Natural killer cell (primary cell): ENCODE results near the gene IFT80. TPM values are rescaled to one million over a fixed set of nuclear protein-coding genes. Genes with fewer than 3 reads are reported as not detected.
A peak's percentile ranks its signal among the peaks of the same experiment; 100 is the strongest.

Source experiments
- ATAC-seq, 3 donors: fragments of 150-1000 bp in 2 of 3; fragments of 200-7000 bp in 1 of 3; cut with Tn5 transposase; 1 replicate in 1 of 3; 2 replicates in 2 of 3; pipeline ENCODE4 v1.10.0; 2021; ENCODE audit warnings: mild to moderate bottlenecking in 2 of 3, moderate library complexity in 2 of 3
- DNase-seq, 2 donors: peaks; one replicate each; pipeline versions ENCODE4 v3.0.0 to v3.0.0-alpha.2; 2013 to 2021; ENCODE audit warnings: mixed read lengths in 1 of 2
- H3K27ac ChIP-seq: one replicate; pipeline ENCODE4 v1.5.1; 2013; ENCODE audit warnings: mild to moderate bottlenecking, low read length
- H3K27me3 ChIP-seq: one replicate; pipeline ENCODE4 v1.6.1; 2013; ENCODE audit warnings: low read length; ENCODE audit not compliant: control insufficient read depth, insufficient read depth
- H3K36me3 ChIP-seq: one replicate; pipeline ENCODE4 v1.6.1; 2013; ENCODE audit warnings: low read length; ENCODE audit not compliant: control insufficient read depth, insufficient read depth
- H3K4me1 ChIP-seq: one replicate; pipeline ENCODE4 v1.6.1; 2013; ENCODE audit warnings: low read length; ENCODE audit not compliant: control insufficient read depth, insufficient read depth
- H3K4me3 ChIP-seq: one replicate; pipeline ENCODE4 v1.5.1; 2013; ENCODE audit warnings: low read length
- H3K9me3 ChIP-seq: one replicate; pipeline ENCODE4 v1.6.1; 2013; ENCODE audit warnings: low read length; ENCODE audit not compliant: control insufficient read depth, insufficient read depth
- H3K27ac Mint-ChIP-seq, 2 donors: one replicate each; pipeline ENCODE4 v1.8.0; 2022; ENCODE audit warnings: mild to moderate bottlenecking in 2 of 2, mixed read lengths in 2 of 2, moderate library complexity in 1 of 2
- H3K27me3 Mint-ChIP-seq, 2 donors: one replicate each; pipeline ENCODE4 v1.8.0; 2022; ENCODE audit warnings: low read depth in 2 of 2, mixed read lengths in 2 of 2
- H3K36me3 Mint-ChIP-seq: one replicate; pipeline ENCODE4 v1.8.0; 2022; ENCODE audit warnings: mixed read lengths
- H3K4me1 Mint-ChIP-seq, 2 donors: one replicate each; pipeline ENCODE4 v1.8.0; 2022; ENCODE audit warnings: mixed read lengths in 2 of 2
- H3K4me3 Mint-ChIP-seq: one replicate; pipeline ENCODE4 v1.8.0; 2022; ENCODE audit warnings: mild to moderate bottlenecking, moderate library complexity, mixed read lengths
- H3K9me3 Mint-ChIP-seq, 2 donors: one replicate each; pipeline ENCODE4 v1.8.0; 2022; ENCODE audit warnings: mixed read lengths in 2 of 2
- WGBS: methylation state at CpG from one replicate; pipeline ENCODE4 v1.1.7; 2013; ENCODE audit warnings: missing lambda C conversion rate; ENCODE audit not compliant: insufficient coverage; 5-methylcytosine and 5-hydroxymethylcytosine counted together
- intact Hi-C: fragments of 100-400 bp; cut with micrococcal nuclease; formaldehyde crosslinking; loops from one replicate; pipeline ENCODE4 v1.14.2; 2022
- total RNA-seq, 4 donors: library from RNA; stranded (reverse); fragments of 120-200 nt in 1 of 4; gene quantifications; one replicate each; pipeline versions ENCODE4 v1.2.3 to v1.2.4, GENCODE V29; 2013 to 2022
- TF ChIP-seq, protein P1 (sequence below): fragments of 200-600 bp; IDR thresholded peaks from one replicate; pipeline ENCODE4 v1.8.0; 2022; ENCODE audit warnings: antibody characterized with exemption

The IFT80 gene
- total RNA-seq, 3 donors from 2014 or later (not counting 1 experiment from before 2014, with no cell fraction given): 22.6 to 22.9 (median 22.9) TPM

DNA sequence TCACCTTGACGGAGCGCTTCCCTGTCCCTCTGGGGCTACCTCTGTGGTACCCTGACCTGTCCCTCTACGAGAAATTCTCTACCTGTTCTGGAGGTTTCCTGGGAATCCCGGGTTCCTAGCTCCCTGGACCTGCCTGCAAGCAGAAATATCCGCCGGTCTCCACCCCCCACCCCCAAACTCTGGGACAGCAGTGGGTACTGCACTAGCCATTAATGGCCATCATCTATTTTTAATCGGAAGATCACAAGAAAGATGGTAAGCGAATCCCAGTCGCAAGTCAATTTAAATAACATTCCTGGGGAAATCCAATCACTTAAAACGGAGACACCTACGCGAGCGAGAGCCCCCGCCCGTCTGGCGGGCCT is 174.2 kb downstream of the IFT80 start:
- no peaks in the 10 kb centered on the region for H3K9me3 ChIP-seq
- Mint-ChIP-seq H3K4me3 (peak overlapping the region; percentile 84), H3K9me3 (no peaks in the 10 kb centered on the region), H3K4me1 (peaks cover 11 to 15% of the 10 kb centered on the region in 2 donors), H3K36me3 (no peaks in the 10 kb centered on the region), H3K27ac (no peak overlapping the region), H3K27me3 (peaks cover 34 to 52% of the 10 kb centered on the region in 2 donors)
- intact Hi-C loops: no loop called here
- no peaks in the 10 kb centered on the region for H3K36me3 ChIP-seq
- no peak overlapping the region for H3K27ac ChIP-seq
- H3K27me3 ChIP-seq: peaks cover 32% of the 10 kb centered on the region
- TF ChIP-seq, protein P1, sequence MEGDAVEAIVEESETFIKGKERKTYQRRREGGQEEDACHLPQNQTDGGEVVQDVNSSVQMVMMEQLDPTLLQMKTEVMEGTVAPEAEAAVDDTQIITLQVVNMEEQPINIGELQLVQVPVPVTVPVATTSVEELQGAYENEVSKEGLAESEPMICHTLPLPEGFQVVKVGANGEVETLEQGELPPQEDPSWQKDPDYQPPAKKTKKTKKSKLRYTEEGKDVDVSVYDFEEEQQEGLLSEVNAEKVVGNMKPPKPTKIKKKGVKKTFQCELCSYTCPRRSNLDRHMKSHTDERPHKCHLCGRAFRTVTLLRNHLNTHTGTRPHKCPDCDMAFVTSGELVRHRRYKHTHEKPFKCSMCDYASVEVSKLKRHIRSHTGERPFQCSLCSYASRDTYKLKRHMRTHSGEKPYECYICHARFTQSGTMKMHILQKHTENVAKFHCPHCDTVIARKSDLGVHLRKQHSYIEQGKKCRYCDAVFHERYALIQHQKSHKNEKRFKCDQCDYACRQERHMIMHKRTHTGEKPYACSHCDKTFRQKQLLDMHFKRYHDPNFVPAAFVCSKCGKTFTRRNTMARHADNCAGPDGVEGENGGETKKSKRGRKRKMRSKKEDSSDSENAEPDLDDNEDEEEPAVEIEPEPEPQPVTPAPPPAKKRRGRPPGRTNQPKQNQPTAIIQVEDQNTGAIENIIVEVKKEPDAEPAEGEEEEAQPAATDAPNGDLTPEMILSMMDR: no peak
- DNase-seq (no peak), ATAC-seq (no peak)
- WGBS: 2% methylated on average over 16 of the region's 16 CpGs
- peak overlapping the region; percentile 12 for H3K4me3 ChIP-seq
- peaks cover 19% of the 10 kb centered on the region for H3K4me1 ChIP-seq

DNA sequence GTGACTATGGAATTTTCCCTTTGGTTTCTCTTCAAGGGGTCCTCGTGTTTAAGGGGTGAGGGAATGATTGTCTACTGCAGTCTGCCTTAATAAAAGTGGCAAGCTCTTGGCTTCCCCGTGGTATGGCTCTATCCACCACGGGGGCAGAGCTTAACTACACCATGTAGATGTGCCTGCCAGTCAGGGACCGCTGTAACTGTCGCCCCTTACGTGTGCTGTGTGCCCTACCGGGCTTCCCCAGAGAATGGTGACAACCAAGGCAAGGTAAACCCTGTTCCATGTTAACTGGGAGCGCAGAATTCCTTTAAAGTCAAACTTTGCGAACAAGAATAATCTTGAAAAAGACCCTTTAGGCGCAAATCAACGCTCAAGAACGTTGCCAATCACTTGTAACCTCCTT is 174.8 kb downstream of the IFT80 start:
- H3K27me3 ChIP-seq: peaks cover 32% of the 10 kb centered on the region
- no peaks in the 10 kb centered on the region for H3K9me3 ChIP-seq
- no peaks in the 10 kb centered on the region for H3K36me3 Mint-ChIP-seq
- peaks cover 11 to 15% of the 10 kb centered on the region in 2 donors for H3K4me1 Mint-ChIP-seq
- peaks cover 19% of the 10 kb centered on the region for H3K4me1 ChIP-seq
- no peak overlapping the region for H3K4me3 ChIP-seq
- ATAC-seq (no peak), DNase-seq (peak in 1 of 2 donors; percentile 6)
- 10% methylated on average over 12 of the region's 12 CpGs for WGBS
- no peaks in the 10 kb centered on the region for H3K9me3 Mint-ChIP-seq
- no peak overlapping the region for H3K27ac Mint-ChIP-seq
- intact Hi-C loops: no loop called here
- H3K36me3 ChIP-seq: no peaks in the 10 kb centered on the region
- peaks cover 37 to 52% of the 10 kb centered on the region in 2 donors for H3K27me3 Mint-ChIP-seq
- peak overlapping the region; percentile 84 for H3K4me3 Mint-ChIP-seq
- H3K27ac ChIP-seq: no peak overlapping the region
- TF ChIP-seq, protein P1: no peak

DNA sequence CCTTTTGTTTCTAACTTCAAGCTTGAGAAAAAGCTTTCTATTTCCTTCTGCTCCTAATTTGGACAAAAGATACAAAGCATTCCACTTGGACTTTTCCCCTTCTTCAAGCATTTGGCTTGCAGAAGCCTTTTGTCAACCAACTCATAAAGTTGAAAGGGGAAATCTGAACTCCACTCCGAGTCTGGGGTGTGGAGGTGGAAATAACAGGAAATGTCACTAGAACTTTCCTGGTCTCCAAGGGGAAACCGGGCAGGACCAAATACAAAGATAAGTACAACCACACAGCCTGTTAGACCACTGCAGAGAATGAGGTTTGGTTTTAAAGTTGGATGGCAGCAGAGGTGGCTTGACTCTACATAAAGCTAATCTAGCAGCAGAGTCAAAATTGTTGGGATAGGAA is 178.0 kb downstream of the IFT80 start:
- TF ChIP-seq, protein P1: no peak
- H3K27me3 Mint-ChIP-seq: peaks cover 32 to 52% of the 10 kb centered on the region in 2 donors
- no peak overlapping the region for H3K4me3 Mint-ChIP-seq
- peaks cover 10% of the 10 kb centered on the region for H3K4me1 ChIP-seq
- no peaks in the 10 kb centered on the region for H3K9me3 Mint-ChIP-seq
- peaks cover 5 to 7% of the 10 kb centered on the region in 2 donors for H3K4me1 Mint-ChIP-seq
- 35% methylated on average over 2 of the region's 2 CpGs for WGBS
- H3K36me3 Mint-ChIP-seq: no peaks in the 10 kb centered on the region
- H3K27ac ChIP-seq: no peak overlapping the region
- DNase-seq (no peak), ATAC-seq (no peak)
- no peak overlapping the region for H3K4me3 ChIP-seq
- peaks cover 24% of the 10 kb centered on the region for H3K27me3 ChIP-seq
- H3K36me3 ChIP-seq: no peaks in the 10 kb centered on the region
- intact Hi-C loops: no loop called here
- no peak overlapping the region for H3K27ac Mint-ChIP-seq
- no peaks in the 10 kb centered on the region for H3K9me3 ChIP-seq

DNA sequence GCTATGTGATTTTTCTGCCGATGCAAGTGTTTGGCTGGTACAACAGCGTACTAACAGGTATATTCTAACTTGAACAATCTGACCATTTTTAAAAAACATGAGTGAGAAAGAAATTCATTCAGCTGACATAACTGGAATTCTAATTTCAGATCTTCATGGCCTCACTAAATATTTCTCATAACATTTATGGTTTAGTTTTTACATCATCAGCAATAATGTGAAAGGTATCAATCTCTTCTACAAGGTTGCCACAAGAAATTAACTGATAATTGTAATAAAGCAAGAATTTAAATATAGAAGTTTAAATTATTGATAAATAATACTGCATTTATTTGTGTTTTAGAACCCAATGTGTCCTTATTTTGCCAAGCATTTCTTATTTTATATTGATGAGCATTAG is 179.0 kb downstream of the IFT80 start:
- Mint-ChIP-seq H3K36me3 (no peaks in the 10 kb centered on the region), H3K4me1 (peaks cover 5% of the 10 kb centered on the region in 2 donors), H3K9me3 (no peaks in the 10 kb centered on the region), H3K4me3 (no peak overlapping the region), H3K27me3 (peaks cover 32 to 52% of the 10 kb centered on the region in 2 donors), H3K27ac (no peak overlapping the region)
- intact Hi-C loops: no loop called here
- Histone ChIP-seq H3K27ac (no peak overlapping the region), H3K36me3 (no peaks in the 10 kb centered on the region), H3K9me3 (no peaks in the 10 kb centered on the region), H3K4me3 (no peak overlapping the region), H3K4me1 (peaks cover 6% of the 10 kb centered on the region), H3K27me3 (peaks cover 22% of the 10 kb centered on the region)
- TF ChIP-seq, protein P1: no peak
- WGBS: 94% methylated on average over 2 of the region's 2 CpGs
- no peak for DNase-seq
- no peak for ATAC-seq
